ENCODE results near the gene TNNT2. TPM values are rescaled to one million over a fixed set of nuclear protein-coding genes. Genes with fewer than 3 reads are reported as not detected.

TNNT2 gene
- total and polyA plus RNA-seq, 2 of the 13 experiments (the other 11 are each of a cell fraction or from before 2014, with no cell fraction given): 0.20 to 0.63 TPM

DNA sequence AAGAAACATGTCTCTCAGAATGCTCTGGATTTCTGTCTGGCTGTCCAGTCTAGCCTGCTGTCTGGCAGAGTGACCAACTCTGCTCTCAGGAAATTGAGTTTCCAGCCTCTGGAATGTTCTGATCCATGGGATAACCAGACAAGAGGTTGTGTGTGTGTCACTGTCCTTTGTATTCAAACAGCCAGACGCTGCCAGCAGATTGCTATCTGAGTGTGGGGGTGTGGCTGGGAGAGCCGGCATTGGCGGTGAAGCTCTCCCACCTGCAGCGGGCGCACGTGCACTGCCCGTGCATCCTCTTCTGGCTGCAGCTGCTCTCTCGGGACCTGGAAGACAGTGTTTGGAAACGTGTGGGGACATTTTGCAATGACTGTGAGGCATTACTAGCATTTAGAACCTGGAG is 68.1 kb downstream of the TNNT2 start (continued):
- TF ChIP-seq ZNF44 (CRISPR knock-in tag; IDR thresholded peaks at IDR 0.05) (0 out of 2 replicates have a peak, but pooled peaks have one; percentile 23), BCL6 (CRISPR knock-in tag; IDR thresholded peaks at IDR 0.05) (0 out of 2 replicates have a peak, but pooled peaks have one; percentile 29), ZNF337 (CRISPR knock-in tag; IDR thresholded peaks at IDR 0.05; ENCODE audit: borderline replicate concordance, low read depth) (no peak), ZNF530 (CRISPR knock-in tag; IDR thresholded peaks at IDR 0.05; ENCODE audit: low read depth) (no peak), ZNF331 (CRISPR knock-in tag; IDR thresholded peaks at IDR 0.05) (peak; percentile 56; the same call in 1 of the 2 replicates), ZSCAN25 (CRISPR knock-in tag; IDR thresholded peaks at IDR 0.05) (peak; percentile 93), NPAS2 (CRISPR knock-in tag; IDR thresholded peaks at IDR 0.05; ENCODE audit: borderline replicate concordance) (no peak), SCMH1 (CRISPR knock-in tag; IDR thresholded peaks at IDR 0.05; ENCODE audit: borderline replicate concordance) (no peak), SP4 (CRISPR knock-in tag; IDR thresholded peaks at IDR 0.05) (no peak), ATF7 (IDR thresholded peaks at IDR 0.05) (no peak), ATF7 (CRISPR knock-in tag; IDR thresholded peaks at IDR 0.05) (no peak), GATAD2A (CRISPR knock-in tag; IDR thresholded peaks at IDR 0.05) (0 out of 2 replicates have a peak, but pooled peaks have one; percentile 43), MTERF4 (CRISPR knock-in tag; IDR thresholded peaks at IDR 0.05) (no peak), FOXP4 (CRISPR knock-in tag; IDR thresholded peaks at IDR 0.05) (peak; percentile 47; the same call in 1 of the 2 replicates), SOX5 (CRISPR knock-in tag; IDR thresholded peaks at IDR 0.05; ENCODE audit: borderline replicate concordance) (peak; percentile 94), NR2F2 (IDR thresholded peaks at IDR 0.05; ENCODE audit: borderline replicate concordance, low read depth) (no peak), ZNF281 (CRISPR knock-in tag; IDR thresholded peaks at IDR 0.05; ENCODE audit: borderline replicate concordance) (peak; percentile 53; the same call in 1 of the 2 replicates), TEAD3 (CRISPR knock-in tag; optimal IDR thresholded peaks at IDR 0.05; ENCODE audit: borderline replicate concordance) (peak; percentile 61), STAG1 (CRISPR knock-in tag; IDR thresholded peaks at IDR 0.05) (peak; percentile 71), MED1 (CRISPR knock-in tag; IDR thresholded peaks at IDR 0.05) (peak; percentile 40; the same call in 1 of the 2 replicates)
- TF ChIP-seq, protein P1, sequence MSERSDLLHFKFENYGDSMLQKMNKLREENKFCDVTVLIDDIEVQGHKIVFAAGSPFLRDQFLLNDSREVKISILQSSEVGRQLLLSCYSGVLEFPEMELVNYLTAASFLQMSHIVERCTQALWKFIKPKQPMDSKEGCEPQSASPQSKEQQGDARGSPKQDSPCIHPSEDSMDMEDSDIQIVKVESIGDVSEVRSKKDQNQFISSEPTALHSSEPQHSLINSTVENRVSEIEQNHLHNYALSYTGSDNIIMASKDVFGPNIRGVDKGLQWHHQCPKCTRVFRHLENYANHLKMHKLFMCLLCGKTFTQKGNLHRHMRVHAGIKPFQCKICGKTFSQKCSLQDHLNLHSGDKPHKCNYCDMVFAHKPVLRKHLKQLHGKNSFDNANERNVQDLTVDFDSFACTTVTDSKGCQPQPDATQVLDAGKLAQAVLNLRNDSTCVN (CRISPR knock-in tag; IDR thresholded peaks at IDR 0.05; ENCODE audit: borderline replicate concordance): 0 out of 2 replicates have a peak, but pooled peaks have one; percentile 40
- TF ChIP-seq, protein P2, sequence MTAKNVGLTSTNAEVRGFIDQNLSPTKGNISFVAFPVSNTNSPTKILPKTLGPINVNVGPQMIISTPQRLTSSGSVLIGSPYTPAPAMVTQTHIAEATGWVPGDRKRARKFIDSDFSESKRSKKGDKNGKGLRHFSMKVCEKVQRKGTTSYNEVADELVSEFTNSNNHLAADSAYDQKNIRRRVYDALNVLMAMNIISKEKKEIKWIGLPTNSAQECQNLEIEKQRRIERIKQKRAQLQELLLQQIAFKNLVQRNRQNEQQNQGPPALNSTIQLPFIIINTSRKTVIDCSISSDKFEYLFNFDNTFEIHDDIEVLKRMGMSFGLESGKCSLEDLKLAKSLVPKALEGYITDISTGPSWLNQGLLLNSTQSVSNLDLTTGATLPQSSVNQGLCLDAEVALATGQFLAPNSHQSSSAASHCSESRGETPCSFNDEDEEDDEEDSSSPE (CRISPR knock-in tag; IDR thresholded peaks at IDR 0.05): peak; percentile 56; the same call in 1 of the 2 replicates
